ENCODE results near the gene MRTFB. TPM values are rescaled to one million over a fixed set of nuclear protein-coding genes. Genes with fewer than 3 reads are reported as not detected.

The MRTFB gene
- total and polyA plus RNA-seq, 2 of the 13 experiments (the other 11 are each of a cell fraction or from before 2014, with no cell fraction given), result 11.4 to 14.0 TPM

GRCh38 chr16:14284930-14285512 lies 213.9 kb downstream of the MRTFB start (continued):
- TF ChIP-seq CSRNP1 (CRISPR knock-in tag; IDR thresholded peaks at IDR 0.05) (no peak), THYN1 (CRISPR knock-in tag; IDR thresholded peaks at IDR 0.05; ENCODE audit: borderline replicate concordance, low read depth) (0 out of 2 replicates have a peak, but pooled peaks have one; percentile 8), AKNA (CRISPR knock-in tag; IDR thresholded peaks at IDR 0.05; ENCODE audit: borderline replicate concordance) (no peak), ZNF710 (CRISPR knock-in tag; IDR thresholded peaks at IDR 0.05; ENCODE audit: borderline replicate concordance) (peak; percentile 23; the same call in 1 of the 2 replicates), ZNF691 (CRISPR knock-in tag; IDR thresholded peaks at IDR 0.05; ENCODE audit: borderline replicate concordance, low read depth) (no peak), PHF21A (CRISPR knock-in tag; IDR thresholded peaks at IDR 0.05) (no peak), ZKSCAN1 (IDR thresholded peaks at IDR 0.05; ENCODE audit: low read length) (0 out of 2 replicates have a peak, but pooled peaks have one; percentile 38), DZIP1 (CRISPR knock-in tag; IDR thresholded peaks at IDR 0.05) (no peak), ZNF44 (CRISPR knock-in tag; IDR thresholded peaks at IDR 0.05) (0 out of 2 replicates have a peak, but pooled peaks have one; percentile 3), FOXP4 (CRISPR knock-in tag; IDR thresholded peaks at IDR 0.05) (peak; percentile 29; the same call in 1 of the 2 replicates), ZNF451 (CRISPR knock-in tag; IDR thresholded peaks at IDR 0.05) (0 out of 2 replicates have a peak, but pooled peaks have one; percentile 30), ZBTB38 (CRISPR knock-in tag; IDR thresholded peaks at IDR 0.05) (no peak), NCOA5 (CRISPR knock-in tag; IDR thresholded peaks at IDR 0.05) (no peak)

Measured in HepG2 (cell line).